ENCODE data around the gene FAT2.

FAT2 gene

DNA sequence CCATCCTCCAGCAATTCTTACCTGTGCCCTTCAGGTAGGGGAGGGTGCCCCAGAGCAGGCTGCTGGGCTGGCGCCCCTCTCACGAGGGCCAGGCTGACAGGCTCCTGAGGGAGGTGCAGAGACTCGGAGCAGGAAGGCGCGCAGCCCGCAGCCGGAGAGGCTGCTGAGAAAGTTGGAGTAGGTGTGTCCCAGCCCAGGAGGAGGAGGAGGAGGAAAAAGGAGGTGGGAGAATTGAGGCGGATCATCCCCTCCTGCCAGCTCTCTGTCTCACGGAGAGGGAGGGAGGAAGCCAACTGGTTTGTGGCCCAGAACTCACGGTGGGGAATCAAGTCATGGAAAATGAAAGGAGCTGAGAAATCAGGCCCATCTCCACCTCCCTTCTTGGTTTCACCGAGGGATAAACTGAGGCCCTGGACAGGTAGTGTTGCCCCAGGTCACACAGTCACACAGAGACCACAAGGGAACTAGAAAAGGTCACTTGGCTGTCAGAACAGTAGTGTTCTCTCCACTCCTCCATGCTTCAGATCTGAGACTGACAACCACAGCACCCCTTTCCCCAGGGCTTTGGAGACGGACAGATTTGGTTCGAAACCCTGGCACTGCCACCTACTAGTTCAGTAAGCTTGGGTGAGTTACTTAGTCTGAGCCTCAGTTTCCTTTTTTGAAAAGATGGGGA lies at the start of gene FAT2:
Gene FAT2 (minus strand): TSS at position 188 of the 676 bp plus-strand sequence. CDS start 22,400 bp downstream, outside the sequence.
- peak in 1 of 2 donors; percentile 27 for ATAC-seq

DNA sequence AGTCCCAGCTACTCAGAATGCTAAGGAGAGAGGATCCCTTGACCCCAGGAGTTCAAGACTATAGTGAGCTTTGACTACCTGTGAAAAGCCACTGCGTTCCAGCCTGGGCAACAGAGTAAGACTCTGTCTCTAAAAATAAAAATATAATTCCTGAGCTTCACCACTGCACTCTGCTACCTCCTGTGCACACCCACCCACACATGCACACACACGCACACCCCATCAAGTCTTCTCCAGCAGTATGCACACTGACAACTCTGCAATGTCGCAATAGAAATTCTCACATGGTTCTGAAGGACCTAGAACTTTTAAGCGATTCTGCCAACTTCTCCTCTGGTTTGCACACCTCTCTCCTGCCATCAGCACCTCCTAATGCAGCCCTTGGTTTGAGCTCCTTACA lies 47.5 kb upstream of the FAT2 start:
- no peak for ATAC-seq

DNA sequence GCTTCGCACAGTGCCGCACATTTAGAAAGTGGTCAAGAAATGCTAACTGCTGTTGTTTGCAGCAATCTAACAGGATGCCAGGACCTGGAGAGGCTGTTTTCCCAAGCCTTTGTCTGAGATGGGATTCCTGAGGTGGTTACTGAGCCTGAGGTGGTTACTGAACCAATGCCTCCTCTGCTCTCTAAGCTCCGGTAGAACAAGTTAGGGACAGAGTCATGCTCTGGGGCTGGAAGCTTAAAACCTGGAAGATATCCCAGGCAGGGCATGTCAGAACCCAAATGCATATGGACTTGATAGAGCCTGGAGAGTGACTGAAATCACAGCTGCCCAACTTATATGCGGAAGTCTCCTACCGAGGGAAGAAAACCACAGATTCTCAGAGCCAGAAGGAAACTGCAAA lies 46.5 kb upstream of the FAT2 start:
- ATAC-seq, result no peak

- no peak for ATAC-seq
Observed at GRCh38 chr5:151633892-151634291, 42.8 kb upstream of the FAT2 start.

- no peak for ATAC-seq
Observed at GRCh38 chr5:151632941-151633340, 41.8 kb upstream of the FAT2 start.

GRCh38 chr5:151632524-151632923 lies 41.4 kb upstream of the FAT2 start:
- no peak for ATAC-seq

- ATAC-seq, result no peak
Observed at GRCh38 chr5:151631941-151632340, 40.8 kb upstream of the FAT2 start.

- no peak for ATAC-seq
Observed at GRCh38 chr5:151630088-151630487, 39.0 kb upstream of the FAT2 start.

DNA sequence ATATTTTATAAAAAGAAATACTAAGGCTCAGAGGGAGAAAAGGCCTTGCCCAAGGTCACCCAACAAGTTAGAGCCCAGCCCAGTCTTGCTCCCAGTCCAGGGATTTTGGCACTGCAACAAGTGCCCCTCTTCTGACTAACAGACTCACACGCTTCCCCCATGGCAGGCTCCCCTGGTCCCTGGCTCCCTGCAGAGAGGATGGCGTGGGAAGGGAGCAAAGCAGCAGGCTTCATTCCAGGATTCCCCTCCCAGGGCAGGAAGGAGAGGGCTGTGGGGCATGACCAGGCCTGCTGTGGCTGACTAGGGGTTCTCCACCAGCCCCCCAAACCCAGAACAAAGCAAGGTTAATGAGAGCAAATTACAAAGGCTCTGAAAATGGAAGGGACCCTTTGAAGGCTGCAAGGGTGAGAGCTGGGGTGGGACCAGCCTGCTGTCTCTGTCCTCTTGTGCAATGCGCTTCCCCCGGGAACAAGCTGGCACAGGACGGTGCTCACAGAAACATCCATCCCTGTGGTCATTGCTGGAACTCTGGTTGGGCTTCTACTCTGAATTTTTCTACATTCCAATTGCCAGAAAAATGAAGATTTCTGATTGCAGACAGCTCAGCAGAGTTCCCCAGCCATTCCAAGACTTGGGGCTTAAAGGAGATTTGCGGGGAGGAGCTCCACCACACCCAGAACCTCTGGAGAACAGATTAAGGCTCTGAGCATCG lies 37.1 kb upstream of the FAT2 start:
- no peak for ATAC-seq

GRCh38 chr5:151627650-151628049 lies 36.5 kb upstream of the FAT2 start:
- ATAC-seq, result no peak

- ATAC-seq, result no peak
Observed at GRCh38 chr5:151625285-151625684, 34.2 kb upstream of the FAT2 start.

- ATAC-seq, result no peak
Observed at GRCh38 chr5:151624476-151624875, 33.3 kb upstream of the FAT2 start.

- no peak for ATAC-seq
Observed at GRCh38 chr5:151622367-151623088, 31.4 kb upstream of the FAT2 start.

DNA sequence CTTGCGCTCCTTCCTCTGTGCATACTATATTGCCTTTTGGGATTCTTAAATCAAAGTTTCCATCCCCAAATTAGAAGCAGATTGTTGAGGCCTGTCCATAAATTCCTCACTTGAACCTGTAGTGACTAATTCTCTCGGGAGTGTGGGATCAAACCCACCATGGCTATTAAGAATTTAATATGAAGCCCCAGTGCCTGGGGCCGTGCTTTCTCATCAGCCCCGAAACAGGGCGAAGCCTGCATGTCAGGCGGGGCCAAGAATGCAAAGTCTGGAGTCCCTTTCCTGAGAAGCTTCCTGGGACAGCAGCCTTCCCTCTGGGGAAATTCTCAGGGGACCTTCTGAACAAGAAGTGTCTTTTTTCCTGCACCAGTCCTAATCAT lies 29.3 kb upstream of the FAT2 start:
- no peak for ATAC-seq

DNA sequence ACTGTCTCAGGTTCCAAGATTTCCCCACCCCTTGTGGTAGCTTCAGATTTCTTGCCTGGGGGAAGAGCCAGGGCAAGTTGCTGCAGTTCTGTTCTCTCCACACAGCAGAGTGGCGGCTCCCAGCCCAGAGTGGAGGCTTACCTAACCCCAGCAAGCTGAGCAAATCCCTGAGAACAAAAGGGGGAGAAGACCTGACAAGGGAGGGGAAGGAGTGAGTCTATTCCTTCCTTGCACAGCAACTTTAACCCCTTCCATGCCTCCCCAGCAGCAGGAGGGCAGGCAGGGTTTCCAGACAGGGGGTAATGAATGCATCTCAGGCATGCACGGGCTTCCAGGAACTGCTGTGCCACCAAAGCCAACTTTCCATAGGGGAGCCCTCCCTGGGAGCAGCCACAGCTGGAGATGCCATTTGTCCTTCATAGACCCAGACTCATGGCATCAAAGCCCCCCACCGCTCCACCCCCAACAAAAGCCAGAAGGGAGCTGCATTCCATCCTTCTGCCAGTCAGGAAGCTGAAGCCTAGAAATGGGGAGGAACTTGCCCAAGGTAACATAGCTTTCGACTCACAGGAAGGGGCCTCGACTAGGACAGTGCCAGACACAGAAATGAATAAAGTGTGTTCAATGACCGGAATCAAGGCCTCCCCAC lies 28.8 kb upstream of the FAT2 start:
- no peak for ATAC-seq

- no peak for ATAC-seq
Observed at GRCh38 chr5:151618907-151619306, 27.8 kb upstream of the FAT2 start.

DNA sequence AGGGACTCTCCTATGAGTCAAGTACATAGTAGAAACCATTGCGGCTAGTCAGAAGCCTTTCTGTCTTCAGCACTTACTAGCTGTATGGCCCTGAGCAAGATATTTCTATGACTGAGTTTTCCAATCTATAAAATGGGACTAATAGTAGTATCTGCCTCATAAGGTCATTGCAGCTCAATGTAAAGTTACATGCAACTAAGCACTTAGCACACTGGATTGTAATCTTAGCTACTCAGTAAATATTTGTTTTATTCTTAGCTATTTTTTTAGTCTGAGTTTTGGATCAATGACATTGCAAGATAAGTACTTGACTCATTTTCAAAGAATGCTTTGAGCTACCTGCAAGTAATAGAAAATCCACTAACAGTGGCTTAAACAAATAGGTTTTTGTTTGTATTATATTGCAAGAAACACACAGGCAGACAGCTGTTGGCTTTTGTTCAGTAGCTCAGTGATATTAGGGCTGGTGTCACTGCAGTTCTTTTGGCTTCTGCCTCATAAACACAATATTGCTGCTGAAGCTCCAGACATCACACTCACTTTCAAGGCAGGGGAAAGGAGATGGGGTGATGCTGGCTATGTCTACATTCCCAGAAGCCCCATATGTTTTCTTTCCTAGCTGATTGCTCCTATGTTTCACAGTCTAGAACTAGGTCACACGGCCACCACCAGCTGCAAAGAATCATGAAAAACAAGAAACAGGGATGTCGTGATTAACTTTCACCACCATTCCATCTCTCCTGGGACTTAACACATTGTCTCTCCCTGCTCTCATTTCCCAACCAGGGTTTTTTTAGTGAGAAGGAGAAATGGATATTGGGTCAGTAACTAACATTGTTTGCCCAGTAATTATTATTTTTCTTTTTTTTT lies 26.9 kb upstream of the FAT2 start:
- ATAC-seq, result no peak

DNA sequence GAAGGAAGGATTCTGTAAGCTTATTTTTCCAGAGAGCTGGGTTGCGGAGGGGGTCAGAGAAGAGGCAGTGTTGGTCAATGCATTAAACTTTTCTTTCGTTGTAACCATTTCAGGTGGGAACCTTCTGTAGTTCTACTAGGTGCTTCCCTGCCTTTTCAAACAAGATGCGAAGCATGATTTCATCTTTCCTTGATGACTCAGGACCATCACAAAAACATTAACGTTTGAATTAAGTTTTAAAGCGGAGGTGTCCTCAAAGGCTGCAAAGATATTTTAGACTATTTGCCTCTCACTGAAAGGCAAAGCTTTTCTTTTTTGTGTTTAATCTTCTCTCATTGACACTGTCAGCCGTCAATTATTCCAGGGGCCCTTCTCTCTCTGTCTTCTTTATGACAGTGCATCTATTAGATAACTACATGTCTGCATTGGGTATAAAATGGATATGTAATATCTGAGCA lies 26.3 kb upstream of the FAT2 start:
- ATAC-seq, result no peak

- peak; percentile 28 to 58 for ATAC-seq
Observed at GRCh38 chr5:151615431-151615830, 24.3 kb upstream of the FAT2 start.

DNA sequence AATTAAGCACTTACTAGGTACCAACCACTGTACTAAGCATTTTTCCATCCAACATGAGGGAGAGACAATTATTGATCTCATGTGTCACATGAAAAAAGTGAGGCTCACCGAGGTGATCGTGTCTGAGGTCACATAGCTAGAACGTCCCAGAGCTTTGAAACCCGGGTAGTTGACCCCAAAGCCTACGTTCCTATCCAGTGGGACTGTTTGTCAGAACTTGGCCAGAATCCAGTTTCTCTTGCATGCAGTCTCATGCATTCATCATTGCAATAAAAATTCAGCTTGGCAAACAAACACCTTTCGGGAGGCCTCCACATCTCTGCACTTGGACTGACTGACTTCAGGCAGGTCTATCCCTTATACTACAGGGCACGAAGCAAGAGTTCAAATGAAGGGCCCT lies 23.4 kb upstream of the FAT2 start:
- no peak for ATAC-seq

DNA sequence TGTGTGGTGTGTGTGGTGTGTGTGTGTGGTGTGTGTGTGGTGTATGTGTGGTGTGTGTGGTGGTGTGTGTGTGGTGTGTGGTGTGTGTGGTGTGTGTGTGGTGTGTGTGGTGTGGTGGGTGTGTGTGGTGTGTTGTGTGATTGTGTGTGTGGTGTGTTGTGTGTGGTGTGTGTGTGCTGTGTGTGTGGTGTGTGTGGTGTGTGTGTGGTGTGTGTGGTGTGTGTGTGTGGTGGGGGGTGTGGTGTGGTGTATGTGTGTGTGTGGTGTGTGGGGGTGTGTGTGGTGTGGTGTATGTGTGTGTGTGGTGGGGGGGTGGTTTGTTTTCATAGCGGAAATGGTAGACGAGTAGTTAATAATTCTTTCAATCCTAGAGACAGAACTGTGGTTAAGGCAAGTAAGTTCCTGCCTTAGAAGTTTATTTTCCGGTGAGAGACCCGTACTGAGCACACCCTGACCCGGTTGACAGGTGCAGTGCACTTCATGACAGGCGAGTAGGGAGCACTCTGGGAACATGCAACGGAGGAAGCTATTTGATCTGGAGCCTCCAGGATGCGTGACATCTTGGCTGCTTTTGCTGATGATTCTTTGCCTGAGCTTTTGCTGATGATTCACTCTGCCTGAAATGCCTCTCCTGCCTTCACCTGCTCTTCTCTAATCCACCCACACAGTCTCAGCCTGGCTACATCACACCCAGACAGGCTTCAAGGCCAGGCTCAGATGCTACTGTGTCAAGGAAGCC lies 21.7 kb upstream of the FAT2 start:
- ATAC-seq, result peak; percentile 81 to 87

All from activated CD4-positive, CD25-positive, alpha-beta regulatory T cell treated with anti-CD3 and anti-CD28 coated beads, Interleukin-2, amount 50 U/mL, for 24 hours (primary cell).